Dendritic cell treated with granulocyte-macrophage colony-stimulating factor and Interleukin-4, amounts not matched to agents 40 ng/mL and 50 ng/mL, for 4 days (primary cell): Measurements from ENCODE around the gene ELOB.
A peak's percentile ranks its signal among the peaks of the same experiment; 100 is the strongest.

Experiments used
- H3K27ac Mint-ChIP-seq: one replicate; pipeline ENCODE4 v1.8.0; 2022; ENCODE audit warnings: mild to moderate bottlenecking, mixed read lengths
- H3K27me3 Mint-ChIP-seq: one replicate; pipeline ENCODE4 v1.8.0; 2022; ENCODE audit warnings: mild to moderate bottlenecking, mixed read lengths
- H3K36me3 Mint-ChIP-seq: one replicate; pipeline ENCODE4 v1.8.0; 2022; ENCODE audit warnings: low read depth, mixed read lengths
- H3K4me1 Mint-ChIP-seq: one replicate; pipeline ENCODE4 v1.8.0; 2022; ENCODE audit warnings: low read depth, mixed read lengths
- H3K4me3 Mint-ChIP-seq: one replicate; pipeline ENCODE4 v1.8.0; 2022; ENCODE audit warnings: mild to moderate bottlenecking, moderate library complexity, mixed read lengths
- H3K9me3 Mint-ChIP-seq: one replicate; pipeline ENCODE4 v1.8.0; 2022; ENCODE audit warnings: mixed read lengths
- intact Hi-C: fragments of 100-400 bp; cut with micrococcal nuclease; formaldehyde crosslinking; loops from one replicate; pipeline ENCODE4 v1.15.0; 2022

Gene ELOB

DNA sequence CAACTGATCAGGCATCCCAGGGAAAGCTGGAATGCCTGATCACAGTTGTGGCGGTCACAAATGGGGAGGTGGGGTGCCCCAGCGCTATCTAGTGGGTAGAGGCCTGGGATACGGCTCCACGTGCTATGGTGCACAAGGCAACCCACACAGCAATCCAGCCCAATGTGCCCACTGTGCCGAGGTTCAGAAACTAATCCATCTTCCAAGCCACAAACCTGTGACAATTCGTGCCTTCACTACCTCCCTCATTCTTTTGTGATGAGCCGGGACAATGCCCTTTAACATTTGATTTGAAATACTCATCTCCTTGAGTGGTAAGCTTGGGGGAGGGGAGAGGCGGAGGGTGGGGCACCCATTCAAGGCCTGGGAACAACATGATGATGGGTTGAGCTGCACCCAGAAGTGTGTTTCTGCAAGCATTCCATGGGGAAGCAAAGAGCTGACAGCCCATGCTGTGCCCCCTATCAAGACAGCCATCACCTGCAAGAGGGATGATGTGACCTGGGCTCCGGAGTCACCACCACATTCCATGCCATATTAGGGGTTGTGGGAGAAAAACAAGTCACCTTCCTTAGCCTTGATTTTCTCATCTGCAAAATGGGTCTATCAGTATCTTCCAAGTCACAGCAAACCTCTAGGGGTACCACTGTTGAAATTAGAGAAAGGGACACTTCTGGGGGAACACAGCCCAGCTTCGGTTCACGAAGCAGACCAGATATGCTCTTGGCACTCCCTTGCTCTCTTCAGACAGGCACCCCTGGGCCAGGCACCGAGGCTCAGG is 3.7 kb downstream of the ELOB start:
- Mint-ChIP-seq H3K4me3 (no peak overlapping the region), H3K4me1 (peaks cover 83% of the 10 kb centered on the region), H3K9me3 (no peaks in the 10 kb centered on the region), H3K27ac (peak overlapping the region; percentile 26), H3K27me3 (no peaks in the 10 kb centered on the region), H3K36me3 (peaks cover 95% of the 10 kb centered on the region)
- intact Hi-C loops, result no loop called here

DNA sequence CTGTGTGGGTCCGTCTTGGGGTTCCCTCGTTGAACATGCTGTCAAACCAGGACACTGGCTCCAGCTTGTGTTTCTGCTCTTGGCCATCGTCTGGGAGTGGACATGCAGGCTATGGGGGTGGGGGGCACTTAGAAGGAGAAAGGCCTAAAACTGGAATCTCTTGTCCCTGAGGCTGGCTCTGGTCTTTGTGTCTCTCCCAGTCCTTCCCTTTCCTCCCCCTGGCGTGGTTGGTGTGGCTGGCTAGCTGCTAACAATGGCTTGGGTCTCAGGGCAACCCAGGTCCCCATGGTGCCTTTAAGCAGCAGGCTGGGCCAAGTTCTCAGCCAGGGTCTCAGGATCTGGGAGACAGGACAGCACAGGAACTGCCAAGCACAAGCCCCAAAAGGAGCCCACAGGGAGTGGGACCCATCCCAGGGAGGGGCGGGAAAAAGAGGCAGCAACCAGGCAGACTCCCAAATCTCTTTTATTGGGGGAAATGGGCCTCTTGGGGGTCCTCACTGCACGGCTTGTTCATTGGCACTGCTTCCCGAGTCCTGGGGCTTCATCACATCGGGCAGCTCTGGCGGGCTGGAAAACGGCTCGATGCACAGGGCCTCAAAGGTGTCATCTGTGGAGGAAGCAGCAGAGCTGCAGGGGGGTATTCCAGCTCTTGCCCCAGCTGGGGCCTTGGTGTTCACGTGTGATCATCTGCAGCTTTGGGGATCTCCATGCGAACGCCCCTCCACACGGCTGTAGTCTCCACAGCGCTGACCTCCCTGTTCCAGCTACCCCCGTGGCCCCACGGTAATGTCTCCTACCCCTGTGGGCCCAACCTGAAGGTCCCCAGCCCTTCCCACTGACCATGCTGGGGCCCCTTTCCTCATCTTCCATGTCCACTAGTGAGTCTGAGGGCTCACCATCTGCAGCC is 5.3 kb downstream of the ELOB start:
- no peaks in the 10 kb centered on the region for H3K27me3 Mint-ChIP-seq
- H3K36me3 Mint-ChIP-seq, result peaks cover 95% of the 10 kb centered on the region
- no peaks in the 10 kb centered on the region for H3K9me3 Mint-ChIP-seq
- H3K27ac Mint-ChIP-seq, result peak overlapping the region; percentile 26
- peaks cover 94% of the 10 kb centered on the region for H3K4me1 Mint-ChIP-seq
- intact Hi-C loops, result no loop called here
- no peak overlapping the region for H3K4me3 Mint-ChIP-seq

DNA sequence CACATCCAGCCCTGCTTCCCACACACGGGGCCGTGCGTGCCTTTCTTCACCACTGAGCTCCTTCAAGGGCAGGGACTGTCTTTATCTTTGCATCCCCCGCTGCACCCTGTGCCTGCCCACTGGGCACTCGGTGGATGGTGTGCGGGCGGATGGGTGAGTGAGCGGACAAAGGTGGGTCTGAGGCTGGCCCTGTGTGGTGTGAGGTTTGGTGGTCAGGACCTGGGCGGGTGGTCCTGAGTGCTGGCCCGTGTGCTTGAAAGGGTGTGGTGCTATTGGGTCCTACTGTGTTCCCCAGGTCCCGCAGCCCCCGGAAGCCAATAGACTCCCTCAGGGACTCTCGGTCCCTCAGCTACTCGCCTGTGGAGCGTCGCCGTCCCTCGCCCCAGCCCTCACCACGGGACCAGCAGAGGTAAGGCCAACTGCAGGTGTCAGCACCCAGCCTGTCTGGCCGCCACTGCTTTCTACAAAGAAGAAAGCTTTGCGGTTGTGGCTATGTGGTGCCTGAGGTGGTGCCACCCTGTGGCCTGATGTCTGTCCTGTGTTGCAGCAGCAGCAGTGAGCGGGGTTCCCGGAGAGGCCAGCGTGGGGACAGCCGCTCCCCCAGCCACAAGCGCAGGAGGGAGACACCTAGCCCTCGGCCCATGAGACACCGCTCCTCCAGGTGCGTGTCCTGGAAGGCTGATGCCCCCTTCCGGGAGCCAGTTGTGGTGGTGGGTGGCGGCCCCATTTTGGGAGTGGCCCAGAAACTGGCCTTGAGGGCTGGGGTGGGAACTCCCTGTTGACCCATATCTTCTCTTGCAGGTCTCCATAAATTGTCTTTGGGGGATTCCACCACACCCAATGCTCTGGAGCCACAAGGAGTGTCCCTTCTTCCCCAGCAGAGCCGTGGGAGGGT is 6.8 kb downstream of the ELOB start:
- Mint-ChIP-seq H3K27ac (peak overlapping the region; percentile 31), H3K36me3 (peaks cover 100% of the 10 kb centered on the region), H3K4me3 (no peak overlapping the region), H3K4me1 (peaks cover 87% of the 10 kb centered on the region), H3K9me3 (no peaks in the 10 kb centered on the region), H3K27me3 (no peaks in the 10 kb centered on the region)
- intact Hi-C loops, result no loop called here

DNA sequence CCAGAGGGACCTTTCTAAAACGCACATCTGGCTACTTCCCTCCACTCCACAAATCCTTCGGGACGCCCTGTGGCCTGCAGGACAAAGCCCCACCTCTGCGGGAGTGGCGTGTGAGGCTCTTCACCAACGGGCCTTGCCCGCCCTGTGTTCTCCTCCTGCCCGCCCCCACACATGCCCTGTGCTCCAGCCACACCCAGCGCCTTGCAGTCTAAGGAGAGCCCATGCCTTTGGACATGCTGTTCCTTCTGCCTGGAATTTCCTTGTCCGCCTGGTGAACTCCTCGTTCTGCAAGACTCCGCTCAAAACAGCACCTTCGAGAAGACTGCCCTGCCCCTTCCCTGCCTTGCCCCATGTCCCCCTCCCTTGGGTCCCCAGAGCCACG is 7.4 kb downstream of the ELOB start:
- H3K27me3 Mint-ChIP-seq, result no peaks in the 10 kb centered on the region
- H3K4me3 Mint-ChIP-seq, result no peak overlapping the region
- H3K36me3 Mint-ChIP-seq, result peaks cover 100% of the 10 kb centered on the region
- H3K27ac Mint-ChIP-seq, result peak overlapping the region; percentile 25
- H3K9me3 Mint-ChIP-seq, result no peaks in the 10 kb centered on the region
- H3K4me1 Mint-ChIP-seq, result peaks cover 80% of the 10 kb centered on the region
- intact Hi-C loops, result no loop called here

DNA sequence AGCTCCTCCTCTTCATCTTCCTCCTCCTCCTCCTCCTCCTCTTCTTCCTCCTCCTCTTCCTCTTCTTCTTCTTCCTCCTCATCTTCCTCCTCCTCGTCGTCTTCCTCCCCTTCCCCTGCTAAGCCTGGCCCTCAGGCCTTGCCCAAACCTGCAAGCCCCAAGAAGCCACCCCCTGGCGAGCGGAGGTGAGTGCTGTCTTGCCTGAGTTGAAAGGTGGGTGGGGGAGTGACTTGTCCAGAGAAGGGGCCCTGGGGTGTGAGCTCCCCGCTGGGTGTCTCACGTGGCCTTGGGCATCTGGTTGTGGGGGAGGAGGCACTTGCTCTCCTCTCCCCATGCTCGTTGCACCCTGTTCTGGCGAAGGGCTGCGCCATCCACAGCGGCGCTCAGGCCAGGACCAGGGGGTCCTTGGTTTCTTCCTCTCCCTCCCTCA is 8.0 kb downstream of the ELOB start:
- Mint-ChIP-seq H3K27me3 (no peaks in the 10 kb centered on the region), H3K9me3 (no peaks in the 10 kb centered on the region), H3K4me1 (peaks cover 75% of the 10 kb centered on the region), H3K4me3 (peak overlapping the region; percentile 37), H3K27ac (peak overlapping the region; percentile 25), H3K36me3 (peaks cover 100% of the 10 kb centered on the region)
- intact Hi-C loops, result no loop called here

GRCh38 chr16:2768403-2769089 is 8.5 kb downstream of the ELOB start:
- Mint-ChIP-seq H3K4me3 (no peak overlapping the region), H3K27ac (peak overlapping the region; percentile 25), H3K9me3 (no peaks in the 10 kb centered on the region), H3K27me3 (no peaks in the 10 kb centered on the region), H3K36me3 (peaks cover 100% of the 10 kb centered on the region), H3K4me1 (peaks cover 69% of the 10 kb centered on the region)
- intact Hi-C loops, result no loop called here

- peaks cover 100% of the 10 kb centered on the region for H3K36me3 Mint-ChIP-seq
- H3K9me3 Mint-ChIP-seq, result no peaks in the 10 kb centered on the region
- peaks cover 64% of the 10 kb centered on the region for H3K4me1 Mint-ChIP-seq
- no peaks in the 10 kb centered on the region for H3K27me3 Mint-ChIP-seq
- H3K4me3 Mint-ChIP-seq, result no peak overlapping the region
- intact Hi-C loops, result no loop called here
- H3K27ac Mint-ChIP-seq, result peak overlapping the region; percentile 35
These were observed 9.2 kb downstream of the ELOB start for GRCh38 chr16:2767891-2768290.

DNA sequence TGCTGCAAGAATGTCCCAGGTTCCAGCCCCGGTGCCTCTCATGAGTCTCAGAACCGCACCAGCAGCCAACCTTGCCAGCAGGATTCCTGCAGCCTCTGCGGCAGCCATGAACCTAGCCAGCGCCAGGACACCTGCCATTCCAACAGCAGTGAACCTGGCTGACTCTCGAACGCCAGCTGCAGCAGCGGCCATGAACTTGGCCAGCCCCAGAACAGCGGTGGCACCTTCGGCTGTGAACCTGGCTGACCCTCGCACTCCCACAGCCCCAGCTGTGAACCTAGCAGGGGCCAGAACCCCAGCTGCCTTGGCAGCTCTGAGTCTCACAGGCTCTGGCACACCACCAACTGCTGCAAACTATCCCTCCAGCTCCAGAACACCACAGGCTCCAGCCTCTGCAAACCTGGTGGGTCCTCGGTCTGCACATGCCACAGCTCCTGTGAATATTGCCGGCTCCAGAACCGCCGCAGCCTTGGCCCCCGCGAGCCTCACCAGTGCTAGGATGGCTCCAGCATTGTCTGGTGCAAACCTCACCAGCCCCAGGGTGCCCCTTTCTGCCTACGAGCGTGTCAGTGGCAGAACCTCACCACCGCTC is 9.8 kb downstream of the ELOB start:
- no peak overlapping the region for H3K27ac Mint-ChIP-seq
- no peaks in the 10 kb centered on the region for H3K9me3 Mint-ChIP-seq
- no peaks in the 10 kb centered on the region for H3K27me3 Mint-ChIP-seq
- intact Hi-C loops, result no loop called here
- peaks cover 100% of the 10 kb centered on the region for H3K36me3 Mint-ChIP-seq
- no peak overlapping the region for H3K4me3 Mint-ChIP-seq
- peaks cover 57% of the 10 kb centered on the region for H3K4me1 Mint-ChIP-seq

DNA sequence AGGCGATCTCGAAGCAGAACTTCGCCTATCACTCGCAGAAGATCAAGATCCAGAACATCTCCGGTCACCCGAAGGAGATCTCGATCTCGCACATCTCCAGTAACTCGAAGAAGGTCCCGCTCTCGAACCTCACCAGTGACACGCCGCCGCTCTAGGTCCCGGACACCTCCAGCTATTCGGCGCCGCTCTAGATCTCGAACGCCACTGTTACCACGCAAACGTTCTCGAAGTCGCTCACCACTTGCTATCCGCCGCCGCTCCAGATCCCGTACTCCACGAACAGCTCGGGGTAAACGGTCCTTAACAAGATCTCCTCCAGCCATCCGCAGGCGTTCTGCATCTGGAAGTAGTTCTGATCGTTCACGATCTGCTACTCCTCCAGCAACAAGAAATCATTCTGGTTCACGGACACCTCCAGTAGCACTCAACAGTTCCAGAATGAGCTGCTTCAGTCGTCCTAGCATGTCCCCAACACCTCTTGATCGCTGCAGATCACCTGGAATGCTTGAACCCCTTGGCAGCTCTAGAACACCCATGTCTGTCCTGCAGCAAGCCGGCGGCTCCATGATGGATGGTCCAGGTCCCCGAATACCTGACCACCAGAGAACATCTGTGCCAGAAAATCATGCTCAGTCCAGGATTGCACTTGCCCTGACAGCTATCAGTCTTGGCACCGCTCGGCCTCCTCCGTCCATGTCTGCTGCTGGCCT is 10.5 kb downstream of the ELOB start:
- Mint-ChIP-seq H3K4me1 (peaks cover 51% of the 10 kb centered on the region), H3K4me3 (no peak overlapping the region)
- intact Hi-C loops, result no loop called here

DNA sequence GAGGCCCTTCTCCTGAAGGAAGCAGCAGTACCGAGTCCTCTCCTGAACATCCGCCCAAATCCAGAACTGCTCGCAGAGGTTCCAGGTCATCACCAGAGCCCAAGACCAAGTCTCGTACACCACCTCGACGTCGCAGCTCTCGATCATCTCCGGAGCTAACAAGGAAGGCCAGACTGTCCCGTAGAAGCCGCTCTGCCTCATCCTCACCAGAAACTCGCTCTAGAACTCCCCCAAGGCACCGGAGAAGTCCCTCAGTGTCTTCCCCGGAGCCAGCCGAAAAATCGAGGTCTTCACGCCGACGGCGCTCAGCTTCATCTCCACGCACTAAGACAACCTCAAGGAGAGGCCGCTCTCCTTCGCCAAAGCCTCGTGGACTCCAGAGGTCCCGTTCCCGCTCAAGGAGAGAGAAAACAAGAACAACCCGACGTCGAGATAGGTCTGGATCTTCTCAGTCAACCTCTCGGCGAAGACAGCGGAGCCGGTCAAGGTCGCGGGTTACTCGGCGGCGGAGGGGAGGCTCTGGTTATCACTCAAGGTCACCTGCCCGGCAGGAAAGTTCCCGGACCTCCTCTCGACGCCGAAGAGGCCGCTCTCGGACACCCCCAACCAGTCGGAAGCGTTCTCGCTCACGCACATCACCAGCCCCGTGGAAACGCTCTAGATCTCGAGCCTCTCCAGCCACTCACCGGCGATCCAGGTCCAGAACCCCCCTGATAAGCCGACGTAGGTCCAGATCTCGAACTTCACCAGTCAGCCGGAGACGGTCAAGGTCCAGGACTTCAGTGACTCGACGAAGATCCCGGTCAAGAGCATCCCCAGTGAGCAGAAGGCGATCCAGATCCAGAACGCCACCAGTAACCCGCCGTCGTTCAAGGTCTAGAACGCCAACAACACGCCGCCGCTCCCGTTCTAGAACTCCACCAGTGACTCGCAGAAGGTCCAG is 11.3 kb downstream of the ELOB start:
- intact Hi-C loops, result no loop called here
- H3K36me3 Mint-ChIP-seq, result peaks cover 100% of the 10 kb centered on the region
- no peaks in the 10 kb centered on the region for H3K9me3 Mint-ChIP-seq
- H3K27me3 Mint-ChIP-seq, result no peaks in the 10 kb centered on the region
- no peak overlapping the region for H3K27ac Mint-ChIP-seq
- H3K4me1 Mint-ChIP-seq, result peaks cover 44% of the 10 kb centered on the region
- no peak overlapping the region for H3K4me3 Mint-ChIP-seq

More for the DNA sequence above, 10.5 kb downstream of the ELOB start:
- Mint-ChIP-seq H3K27me3 (no peaks in the 10 kb centered on the region), H3K27ac (no peak overlapping the region), H3K9me3 (no peaks in the 10 kb centered on the region), H3K36me3 (peaks cover 100% of the 10 kb centered on the region)

DNA sequence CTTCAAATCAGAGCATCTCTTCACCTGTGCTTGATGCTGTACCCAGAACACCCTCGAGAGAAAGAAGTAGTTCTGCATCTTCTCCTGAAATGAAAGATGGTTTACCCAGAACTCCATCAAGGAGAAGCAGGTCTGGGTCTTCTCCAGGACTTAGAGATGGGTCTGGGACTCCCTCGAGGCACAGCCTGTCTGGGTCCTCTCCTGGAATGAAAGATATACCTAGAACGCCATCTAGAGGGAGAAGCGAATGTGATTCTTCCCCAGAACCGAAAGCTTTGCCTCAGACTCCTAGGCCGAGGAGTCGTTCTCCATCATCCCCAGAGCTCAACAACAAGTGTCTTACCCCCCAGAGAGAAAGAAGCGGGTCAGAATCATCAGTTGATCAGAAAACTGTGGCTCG is 12.4 kb downstream of the ELOB start:
- H3K9me3 Mint-ChIP-seq, result no peaks in the 10 kb centered on the region
- intact Hi-C loops, result no loop called here
- no peak overlapping the region for H3K4me3 Mint-ChIP-seq
- H3K36me3 Mint-ChIP-seq, result peaks cover 100% of the 10 kb centered on the region
- H3K27ac Mint-ChIP-seq, result no peak overlapping the region
- no peaks in the 10 kb centered on the region for H3K27me3 Mint-ChIP-seq
- peaks cover 34% of the 10 kb centered on the region for H3K4me1 Mint-ChIP-seq

- no peak overlapping the region for H3K27ac Mint-ChIP-seq
These were observed 13.9 kb downstream of the ELOB start for GRCh38 chr16:2763173-2763572.

More at GRCh38 chr16:2763173-2763572, 13.9 kb downstream of the ELOB start:
- Mint-ChIP-seq H3K9me3 (no peaks in the 10 kb centered on the region), H3K4me1 (peaks cover 27% of the 10 kb centered on the region), H3K27me3 (no peaks in the 10 kb centered on the region), H3K4me3 (no peak overlapping the region), H3K36me3 (peaks cover 100% of the 10 kb centered on the region)
- intact Hi-C loops, result no loop called here
